SH-SY5Y (cell line): ENCODE measurements around the gene MEIOSIN.

ENCODE experiments used
- GATA2 ChIP-seq: IDR thresholded peaks from 2 replicates; pipeline ENCODE4 v1.6.1; 2011; ENCODE audit warnings: mild to moderate bottlenecking, low read depth, low read length
- GATA3 ChIP-seq: IDR thresholded peaks from 2 replicates; pipeline ENCODE4 v1.6.1; 2011; ENCODE audit warnings: low read depth, mild to moderate bottlenecking, low read length, moderate library complexity

DNA sequence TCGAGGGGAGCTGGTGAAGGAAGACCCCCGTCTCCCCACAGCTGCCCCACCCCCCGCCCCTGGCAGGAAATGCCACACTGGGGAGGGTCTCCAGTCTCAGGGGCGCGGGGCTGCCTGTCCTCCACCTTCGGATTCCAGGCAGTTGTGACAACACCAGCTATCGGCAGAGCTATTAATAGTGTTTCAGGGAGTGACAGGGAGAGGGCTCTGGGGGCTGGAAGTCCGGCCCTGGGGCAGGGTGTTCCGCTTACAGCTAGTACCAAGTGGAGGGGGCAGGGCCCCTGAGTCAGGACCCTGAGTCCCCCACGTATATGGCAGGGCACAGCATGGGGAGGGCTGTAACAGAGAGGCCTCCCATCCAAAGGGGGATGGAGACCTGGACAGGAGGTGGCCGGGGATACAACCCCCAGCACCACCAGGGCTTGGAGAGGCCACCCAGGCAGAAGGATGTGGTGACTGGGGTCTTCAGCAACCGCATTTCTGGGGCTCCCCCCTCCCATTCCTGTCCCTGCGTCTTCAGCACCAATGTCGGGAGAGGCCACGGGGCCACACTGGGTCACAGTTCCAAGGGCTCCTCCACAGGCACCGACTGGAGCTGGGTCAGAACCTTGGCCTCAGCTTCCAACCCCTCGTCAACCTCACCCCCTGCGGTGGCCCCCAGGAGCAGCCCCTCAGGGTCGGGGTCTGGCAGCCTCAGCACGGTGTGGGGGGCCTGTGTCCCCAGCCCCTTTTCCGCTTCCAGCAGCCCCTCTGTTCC, 31.9 kb downstream of the MEIOSIN start:
- TF ChIP-seq GATA3 = no peak
- no peak for TF ChIP-seq GATA2
